ENCODE measurements around the gene LRMDA. TPM values are rescaled to one million over a fixed set of nuclear protein-coding genes. Genes with fewer than 3 reads are reported as not detected.

The LRMDA gene
- total and polyA plus RNA-seq, 2 donors (not counting 1 experiment from before 2014, with no cell fraction given), result 0.12 TPM; not detected in 1

DNA sequence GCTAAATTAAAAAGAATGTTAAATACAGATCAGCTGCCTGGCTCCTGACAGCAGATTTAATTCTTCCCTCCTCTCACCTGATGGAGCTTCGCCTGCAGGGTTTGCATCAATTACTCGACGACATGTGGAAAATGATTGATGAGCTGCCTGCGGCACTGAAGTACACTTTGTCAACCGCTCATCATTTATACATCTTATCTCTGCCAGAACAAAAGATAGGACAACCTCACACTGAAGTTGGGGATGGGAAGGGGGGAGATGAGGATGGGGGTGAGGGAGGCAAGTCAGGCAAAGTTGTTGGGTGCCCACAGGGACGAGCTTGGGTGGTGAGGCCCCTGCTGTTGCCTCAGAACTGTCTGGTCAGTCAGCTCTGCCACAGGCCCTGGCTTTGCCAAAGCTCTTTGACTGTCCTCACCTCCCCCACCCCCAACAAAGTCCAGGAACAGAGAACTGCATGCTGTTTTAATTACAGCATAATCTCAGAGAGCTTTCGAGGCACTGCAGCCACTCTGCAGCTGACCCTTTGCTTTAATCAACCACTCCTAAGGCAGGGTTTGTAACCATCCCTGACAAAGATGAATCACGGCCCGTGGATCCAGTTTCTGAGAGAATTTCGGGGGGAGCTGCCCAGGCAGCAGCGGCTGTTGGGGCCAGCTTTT, 702.3 kb downstream of the LRMDA start:
- no peak overlapping the region for H3K27ac Mint-ChIP-seq
- peaks cover 0 to 2% (median 0%) of the 10 kb centered on the region in 3 donors for H3K9me3 ChIP-seq (ENCODE audit: control extremely low read depth in 1 of 3, control insufficient read depth in 2 of 3, insufficient read depth in 1 of 3, low read length in 2 of 3)
- H3K36me3 ChIP-seq (replicated peaks in 1 of 2; ENCODE audit: control extremely low read depth in 1 of 2, control insufficient read depth in 1 of 2, extremely low read depth in 1 of 2, insufficient read depth in 2 of 2, low read length in 1 of 2), result no peaks in the 10 kb centered on the region
- CTCF ChIA-PET, result no interaction called here
- no peaks in the 10 kb centered on the region for H3K4me1 ChIP-seq (ENCODE audit: control insufficient read depth in 2 of 2, insufficient read depth in 2 of 2, low read length in 2 of 2)
- no peak for TF ChIP-seq EZH2 (IDR thresholded peaks at IDR 0.05; ENCODE audit: borderline replicate concordance, insufficient read depth, low read depth, low read length, poor library complexity, severe bottlenecking)
- TF ChIP-seq, protein P1, sequence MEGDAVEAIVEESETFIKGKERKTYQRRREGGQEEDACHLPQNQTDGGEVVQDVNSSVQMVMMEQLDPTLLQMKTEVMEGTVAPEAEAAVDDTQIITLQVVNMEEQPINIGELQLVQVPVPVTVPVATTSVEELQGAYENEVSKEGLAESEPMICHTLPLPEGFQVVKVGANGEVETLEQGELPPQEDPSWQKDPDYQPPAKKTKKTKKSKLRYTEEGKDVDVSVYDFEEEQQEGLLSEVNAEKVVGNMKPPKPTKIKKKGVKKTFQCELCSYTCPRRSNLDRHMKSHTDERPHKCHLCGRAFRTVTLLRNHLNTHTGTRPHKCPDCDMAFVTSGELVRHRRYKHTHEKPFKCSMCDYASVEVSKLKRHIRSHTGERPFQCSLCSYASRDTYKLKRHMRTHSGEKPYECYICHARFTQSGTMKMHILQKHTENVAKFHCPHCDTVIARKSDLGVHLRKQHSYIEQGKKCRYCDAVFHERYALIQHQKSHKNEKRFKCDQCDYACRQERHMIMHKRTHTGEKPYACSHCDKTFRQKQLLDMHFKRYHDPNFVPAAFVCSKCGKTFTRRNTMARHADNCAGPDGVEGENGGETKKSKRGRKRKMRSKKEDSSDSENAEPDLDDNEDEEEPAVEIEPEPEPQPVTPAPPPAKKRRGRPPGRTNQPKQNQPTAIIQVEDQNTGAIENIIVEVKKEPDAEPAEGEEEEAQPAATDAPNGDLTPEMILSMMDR (IDR thresholded peaks at IDR 0.05), result no peak
- H2AFZ ChIP-seq (ENCODE audit: insufficient read depth, low read depth, low read length, poor library complexity, severe bottlenecking), result no peak overlapping the region
- POLR2A ChIA-PET, result no interaction called here
- no peak overlapping the region for H3K4me3 Mint-ChIP-seq
- no peaks in the 10 kb centered on the region for H3K79me2 ChIP-seq (ENCODE audit: control insufficient read depth, insufficient read depth, low read length)
- intact Hi-C loops (cut with micrococcal nuclease), result no loop called here
- H3K4me3 ChIP-seq (ENCODE audit: control extremely low read depth in 1 of 5, extremely low read depth in 1 of 5, insufficient read depth in 1 of 5, low read depth in 2 of 5, low read length in 4 of 5), result no peak overlapping the region
- H3K27me3 Mint-ChIP-seq, result no peaks in the 10 kb centered on the region
- H3K9ac ChIP-seq (ENCODE audit: low read length), result no peak overlapping the region
- H3K9me3 Mint-ChIP-seq (ENCODE audit: insufficient read depth), result no peaks in the 10 kb centered on the region
- 81% methylated on average over 6 of the region's 11 CpGs for WGBS (ENCODE audit: insufficient coverage)
- no peaks in the 10 kb centered on the region for H4K20me1 ChIP-seq (ENCODE audit: control insufficient read depth, insufficient read depth, low read length, poor library complexity, severe bottlenecking)
- H3K27me3 ChIP-seq (replicated peaks in 1 of 4; ENCODE audit: control extremely low read depth in 1 of 4, control insufficient read depth in 3 of 4, insufficient read depth in 4 of 4, low read length in 3 of 4), result no peaks in the 10 kb centered on the region
- H3K4me1 Mint-ChIP-seq, result no peaks in the 10 kb centered on the region
- ATAC-seq (ENCODE audit: low read depth) (no peak), DNase-seq (no peak)
- H3K4me2 ChIP-seq (replicated peaks; ENCODE audit: low read depth, low read length, poor library complexity, severe bottlenecking), result no peak overlapping the region
- H3K27ac ChIP-seq (ENCODE audit: low read length in 2 of 2), result no peak overlapping the region

- H3K79me2 ChIP-seq (ENCODE audit: control insufficient read depth, insufficient read depth, low read length), result no peaks in the 10 kb centered on the region
- intact Hi-C loops (cut with micrococcal nuclease), result no loop called here
- peaks cover 0 to 1% (median 0%) of the 10 kb centered on the region in 3 donors for H3K9me3 ChIP-seq (ENCODE audit: control extremely low read depth in 1 of 3, control insufficient read depth in 2 of 3, insufficient read depth in 1 of 3, low read length in 2 of 3)
These were observed 705.5 kb downstream of the LRMDA start for GRCh38 chr10:76136961-76137360.

More at GRCh38 chr10:76136961-76137360, 705.5 kb downstream of the LRMDA start:
- Histone ChIP-seq H3K27ac (ENCODE audit: low read length in 2 of 2) (no peak overlapping the region), H3K36me3 (replicated peaks in 1 of 2; ENCODE audit: control extremely low read depth in 1 of 2, control insufficient read depth in 1 of 2, extremely low read depth in 1 of 2, insufficient read depth in 2 of 2, low read length in 1 of 2) (no peaks in the 10 kb centered on the region), H3K4me3 (ENCODE audit: control extremely low read depth in 1 of 5, extremely low read depth in 1 of 5, insufficient read depth in 1 of 5, low read depth in 2 of 5, low read length in 4 of 5) (no peak overlapping the region), H2AFZ (ENCODE audit: insufficient read depth, low read depth, low read length, poor library complexity, severe bottlenecking) (no peak overlapping the region), H3K9ac (ENCODE audit: low read length) (no peak overlapping the region), H4K20me1 (ENCODE audit: control insufficient read depth, insufficient read depth, low read length, poor library complexity, severe bottlenecking) (no peaks in the 10 kb centered on the region), H3K27me3 (replicated peaks in 1 of 4; ENCODE audit: control extremely low read depth in 1 of 4, control insufficient read depth in 3 of 4, insufficient read depth in 4 of 4, low read length in 3 of 4) (no peaks in the 10 kb centered on the region), H3K4me1 (ENCODE audit: control insufficient read depth in 2 of 2, insufficient read depth in 2 of 2, low read length in 2 of 2) (no peaks in the 10 kb centered on the region), H3K4me2 (replicated peaks; ENCODE audit: low read depth, low read length, poor library complexity, severe bottlenecking) (no peak overlapping the region)
- DNase-seq, result no peak
- ChIA-PET POLR2A (no interaction called here), CTCF (no interaction called here)
- 70% methylated on average over 2 of the region's 4 CpGs for WGBS (ENCODE audit: insufficient coverage)
- Mint-ChIP-seq H3K4me3 (no peak overlapping the region), H3K27ac (no peak overlapping the region), H3K9me3 (ENCODE audit: insufficient read depth) (no peaks in the 10 kb centered on the region), H3K4me1 (no peaks in the 10 kb centered on the region), H3K27me3 (no peaks in the 10 kb centered on the region)
- no peak for TF ChIP-seq EZH2 (IDR thresholded peaks at IDR 0.05; ENCODE audit: borderline replicate concordance, insufficient read depth, low read depth, low read length, poor library complexity, severe bottlenecking)
- TF ChIP-seq, protein P1 (IDR thresholded peaks at IDR 0.05), result no peak
- ATAC-seq (ENCODE audit: low read depth), result no peak
